Esophagus muscularis mucosa (tissue), 4 donors: ENCODE data around the gene STRN4.

Source experiments
- EP300 ChIP-seq: sonication (generic); formaldehyde crosslinking; IDR thresholded peaks from one replicate; pipeline ENCODE4 v1.6.1; 2017; ENCODE audit warnings: antibody characterized with exemption
- POLR2A ChIP-seq: fragments of 450-650 bp; IDR thresholded peaks from one replicate; pipeline ENCODE4 v1.6.1; 2017; ENCODE audit warnings: antibody characterized with exemption, moderate library complexity, mild to moderate bottlenecking, low read depth
- TF ChIP-seq, protein P1 (sequence below), 3 experiments: fragments of 200-600 bp in 2 of 3; fragments of 450-650 bp in 1 of 3; sonication (generic) in 2 of 3; IDR thresholded peaks; one replicate each; pipeline ENCODE4 v1.5.1; 2017 to 2019; ENCODE audit warnings: antibody characterized with exemption in 3 of 3, mild to moderate bottlenecking in 2 of 3, moderate library complexity in 1 of 3

DNA sequence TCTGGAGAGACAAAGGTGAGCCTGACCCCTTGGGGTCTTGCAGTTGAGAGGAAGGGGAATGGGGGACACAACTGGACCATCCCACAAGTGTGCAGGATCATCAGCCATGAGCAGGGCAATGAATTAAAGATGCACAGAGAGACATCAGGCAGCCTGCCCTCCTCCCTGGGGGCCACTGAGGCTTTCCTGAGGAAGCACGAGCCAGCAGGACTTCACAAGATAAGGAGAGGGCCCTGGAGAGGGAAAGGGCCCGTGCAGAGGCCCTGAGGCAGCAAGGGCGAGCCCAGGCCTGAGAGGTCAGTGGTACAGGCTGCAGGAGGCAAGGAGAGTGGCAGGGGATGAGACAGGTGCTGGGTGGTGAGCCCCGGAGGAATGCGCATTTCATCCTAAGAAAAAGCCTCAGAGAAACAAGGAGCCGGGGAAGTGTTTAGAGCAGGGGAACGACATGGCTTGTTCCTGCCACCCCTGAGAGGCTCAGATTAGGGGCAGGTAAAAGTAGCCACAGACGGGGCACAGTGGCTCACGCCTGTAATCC lies 20.3 kb downstream of the STRN4 start:
- TF ChIP-seq POLR2A (no peak), EP300 (no peak)
- TF ChIP-seq, protein P1, sequence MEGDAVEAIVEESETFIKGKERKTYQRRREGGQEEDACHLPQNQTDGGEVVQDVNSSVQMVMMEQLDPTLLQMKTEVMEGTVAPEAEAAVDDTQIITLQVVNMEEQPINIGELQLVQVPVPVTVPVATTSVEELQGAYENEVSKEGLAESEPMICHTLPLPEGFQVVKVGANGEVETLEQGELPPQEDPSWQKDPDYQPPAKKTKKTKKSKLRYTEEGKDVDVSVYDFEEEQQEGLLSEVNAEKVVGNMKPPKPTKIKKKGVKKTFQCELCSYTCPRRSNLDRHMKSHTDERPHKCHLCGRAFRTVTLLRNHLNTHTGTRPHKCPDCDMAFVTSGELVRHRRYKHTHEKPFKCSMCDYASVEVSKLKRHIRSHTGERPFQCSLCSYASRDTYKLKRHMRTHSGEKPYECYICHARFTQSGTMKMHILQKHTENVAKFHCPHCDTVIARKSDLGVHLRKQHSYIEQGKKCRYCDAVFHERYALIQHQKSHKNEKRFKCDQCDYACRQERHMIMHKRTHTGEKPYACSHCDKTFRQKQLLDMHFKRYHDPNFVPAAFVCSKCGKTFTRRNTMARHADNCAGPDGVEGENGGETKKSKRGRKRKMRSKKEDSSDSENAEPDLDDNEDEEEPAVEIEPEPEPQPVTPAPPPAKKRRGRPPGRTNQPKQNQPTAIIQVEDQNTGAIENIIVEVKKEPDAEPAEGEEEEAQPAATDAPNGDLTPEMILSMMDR (IDR thresholded peaks at IDR 0.05): no peak
